Fibroblast of skin of scalp (primary cell): ENCODE measurements around the gene PAM16. TPM values are rescaled to one million over a fixed set of nuclear protein-coding genes. Genes with fewer than 3 reads are reported as not detected.
A peak's percentile ranks its signal among the peaks of the same experiment; 100 is the strongest.
"Not testable (repeated sequence)": the region's sequence is repeated elsewhere in the genome, so short reads cannot be mapped to it uniquely, and the experiment has no call there.

ENCODE experiments used
- DNase-seq: peaks from one replicate; pipeline ENCODE4 v3.0.0-alpha.2; 2013
- polyA plus RNA-seq, 2 experiments: library from polyadenylated mRNA; unstranded; fragments of 120-200 nt; gene quantifications; one replicate each; pipeline ENCODE4 v1.2.1, GENCODE V29; 2013; ENCODE audit not compliant: insufficient read length in 2 of 2

The PAM16 gene
- 36.2 TPM for polyA plus RNA-seq (2013, experiment 1 of 2; ENCODE audit: insufficient read length)
- polyA plus RNA-seq (2013, experiment 2 of 2; ENCODE audit: insufficient read length): 30.6 TPM

GRCh38 chr16:4350787-4351659 is at the start of gene PAM16:
TSS of gene PAM16 (minus strand) at chr16:4351321. CDS start at chr16:4351234, 87 bp downstream.
- peak; percentile 94 for DNase-seq

GRCh38 chr16:4399001-4399730 is 48.0 kb upstream of the PAM16 start:
- no peak for DNase-seq

GRCh38 chr16:4395055-4395726 is 44.1 kb upstream of the PAM16 start:
- DNase-seq: no peak

GRCh38 chr16:4393850-4394249 is 42.7 kb upstream of the PAM16 start:
- DNase-seq: not testable (repeated sequence)

- DNase-seq: no peak
Measured at GRCh38 chr16:4393240-4393600, 42.1 kb upstream of the PAM16 start.

GRCh38 chr16:4392382-4393239 is 41.5 kb upstream of the PAM16 start:
- peak; percentile 92 for DNase-seq

- peak; percentile 60 for DNase-seq
Measured at GRCh38 chr16:4391631-4392381, 40.7 kb upstream of the PAM16 start.

- DNase-seq: no peak
Measured at GRCh38 chr16:4390266-4391260, 39.4 kb upstream of the PAM16 start.

GRCh38 chr16:4389051-4389955 is 38.2 kb upstream of the PAM16 start:
- peak; percentile 49 for DNase-seq

GRCh38 chr16:4388271-4389021 is 37.3 kb upstream of the PAM16 start:
- peak; percentile 90 for DNase-seq

GRCh38 chr16:4387781-4388180 is 36.7 kb upstream of the PAM16 start:
- DNase-seq: no peak

GRCh38 chr16:4386951-4387565 is 35.9 kb upstream of the PAM16 start:
- DNase-seq: peak; percentile 56

- peak; percentile 65 for DNase-seq
Measured at GRCh38 chr16:4386451-4386805, 35.3 kb upstream of the PAM16 start.

- DNase-seq: no peak
Measured at GRCh38 chr16:4385789-4386450, 34.8 kb upstream of the PAM16 start.

GRCh38 chr16:4385066-4385788 is 34.1 kb upstream of the PAM16 start:
- DNase-seq: no peak

GRCh38 chr16:4384509-4384942 is 33.4 kb upstream of the PAM16 start:
- DNase-seq: peak; percentile 82
